HEK293T (cell line): ENCODE measurements around the gene KIF5C.

Experiments used
- ARNT ChIP-seq: fragments of 450-650 bp; IDR thresholded peaks from 2 replicates; pipeline ENCODE4 v1.6.1; 2017; ENCODE audit warnings: mild to moderate bottlenecking
- BHLHE40 ChIP-seq: fragments of 450-650 bp; IDR thresholded peaks from 2 replicates; pipeline ENCODE4 v1.6.1; 2016; ENCODE audit warnings: mild to moderate bottlenecking, moderate library complexity, borderline replicate concordance
- CTBP1 ChIP-seq: fragments of 450-650 bp; IDR thresholded peaks from 2 replicates; pipeline ENCODE4 v1.6.1; 2016; ENCODE audit warnings: borderline replicate concordance
- FOXK2 ChIP-seq: fragments of 450-650 bp; IDR thresholded peaks from 2 replicates; pipeline ENCODE4 v1.6.1; 2016; ENCODE audit warnings: mild to moderate bottlenecking
- HDGF ChIP-seq: fragments of 450-650 bp; IDR thresholded peaks from 2 replicates; pipeline ENCODE4 v1.6.1; 2017; ENCODE audit warnings: antibody characterized with exemption, borderline replicate concordance
- TARDBP ChIP-seq: fragments of 450-650 bp; IDR thresholded peaks from 2 replicates; pipeline ENCODE4 v1.6.1; 2016
- ZNF384 ChIP-seq: fragments of 450-650 bp; IDR thresholded peaks from 2 replicates; pipeline ENCODE4 v1.6.1; 2016

GRCh38 chr2:148832637-148833036 is 42.4 kb upstream of the KIF5C start:
- TF ChIP-seq ARNT: no peak
- no peak for TF ChIP-seq BHLHE40
- no peak for TF ChIP-seq HDGF
- no peak for TF ChIP-seq CTBP1
- no peak for TF ChIP-seq ZNF384
- TF ChIP-seq TARDBP: no peak
- TF ChIP-seq FOXK2: no peak
